ENCODE results near the gene EYS. TPM values are rescaled to one million over a fixed set of nuclear protein-coding genes. Genes with fewer than 3 reads are reported as not detected.
"Not testable (repeated sequence)": the region's sequence is repeated elsewhere in the genome, so short reads cannot be mapped to it uniquely, and the experiment has no call there.

Gene EYS
- total RNA-seq, 1 donor from 2014 or later, result 0.69 TPM

DNA sequence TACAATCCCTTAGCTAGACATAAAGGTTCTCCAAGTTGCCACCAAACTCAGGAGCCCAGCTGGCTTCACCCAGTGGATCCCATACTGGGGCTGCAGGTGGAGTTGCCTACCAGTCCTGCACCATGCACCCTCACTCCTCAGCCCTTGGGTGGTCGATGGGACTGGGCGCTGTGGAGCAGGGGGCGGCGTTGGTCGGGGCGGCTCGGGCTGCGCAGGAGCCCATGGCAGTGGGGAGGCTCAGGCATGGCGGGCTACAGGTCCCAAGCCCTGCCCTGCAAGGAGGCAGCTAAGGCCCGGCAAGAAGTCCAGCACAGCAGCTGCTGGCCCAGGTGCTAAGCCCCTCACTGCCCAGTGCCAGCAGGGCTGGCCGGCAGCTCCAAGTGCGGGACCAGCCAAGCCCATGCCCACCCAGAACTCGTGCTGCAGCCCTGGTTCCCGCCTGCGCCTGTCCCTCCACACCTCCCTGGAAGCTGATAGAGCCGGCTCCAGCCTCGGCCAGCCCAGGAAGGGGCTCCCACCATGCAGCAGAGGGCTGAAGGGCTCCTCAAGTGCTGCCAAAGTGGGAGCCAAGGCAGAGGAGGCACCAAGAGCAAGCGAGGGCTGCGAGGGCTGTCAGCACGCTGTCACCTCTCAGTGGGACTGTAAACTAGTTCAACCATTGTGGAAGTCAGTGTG is 1159.3 kb downstream of the EYS start:
- DNase-seq, result no peak

DNA sequence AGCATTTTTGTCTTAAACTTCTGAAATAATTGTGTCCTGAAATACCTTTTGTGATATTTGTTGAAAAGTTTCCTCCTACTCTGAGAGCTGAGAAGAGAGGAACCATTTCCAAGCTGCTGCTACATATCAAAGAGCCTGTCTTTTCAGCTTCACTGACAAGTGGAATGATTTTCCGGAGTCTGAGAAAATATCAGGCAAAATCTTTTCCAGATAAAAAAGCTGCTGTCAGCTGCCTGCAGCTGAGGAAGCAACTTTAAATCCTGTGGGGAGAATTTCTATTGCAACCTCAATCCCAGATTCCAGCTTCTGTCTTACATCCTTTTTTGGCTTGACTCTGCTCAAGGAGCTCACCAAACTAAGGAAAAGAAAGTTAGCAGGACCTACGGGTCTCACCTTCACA is 1167.1 kb downstream of the EYS start:
- no peak for DNase-seq

DNA sequence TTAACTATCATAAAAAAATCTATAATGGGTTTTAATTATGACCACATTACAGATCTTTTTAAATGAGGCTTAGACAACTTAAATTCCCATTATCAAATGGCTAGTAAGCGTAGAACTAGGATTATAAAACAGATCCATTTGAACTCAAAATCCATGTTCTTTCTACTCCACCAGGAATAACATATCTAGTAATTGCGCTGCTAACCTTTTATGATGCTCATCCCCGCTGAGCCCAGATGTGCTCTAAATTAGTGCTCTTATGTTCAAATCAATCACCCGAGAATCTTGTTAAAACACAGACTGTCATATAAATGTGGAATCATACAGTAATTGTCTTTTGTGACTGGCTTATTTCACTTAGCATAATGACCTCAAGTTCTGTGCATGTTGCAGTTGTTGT is 1168.3 kb downstream of the EYS start:
- no peak for DNase-seq

DNA sequence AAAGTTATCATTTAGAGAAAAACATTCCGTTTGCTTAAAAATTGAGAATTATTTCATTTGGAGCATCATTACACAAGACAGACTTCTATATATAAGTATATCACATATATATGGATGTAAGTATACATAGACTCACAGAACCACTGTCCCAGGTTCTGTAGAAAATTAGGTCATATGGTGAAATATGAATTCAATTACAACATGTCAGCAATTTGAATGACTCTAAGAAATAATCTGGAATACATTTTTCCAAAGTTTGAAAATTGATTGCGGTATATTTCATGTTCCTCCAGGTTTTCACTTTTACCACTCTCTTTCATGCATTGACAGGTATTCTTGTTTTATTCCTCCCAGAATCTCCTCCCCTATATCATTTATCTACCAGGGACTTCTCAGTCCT is 1179.1 kb downstream of the EYS start:
- no peak for DNase-seq

DNA sequence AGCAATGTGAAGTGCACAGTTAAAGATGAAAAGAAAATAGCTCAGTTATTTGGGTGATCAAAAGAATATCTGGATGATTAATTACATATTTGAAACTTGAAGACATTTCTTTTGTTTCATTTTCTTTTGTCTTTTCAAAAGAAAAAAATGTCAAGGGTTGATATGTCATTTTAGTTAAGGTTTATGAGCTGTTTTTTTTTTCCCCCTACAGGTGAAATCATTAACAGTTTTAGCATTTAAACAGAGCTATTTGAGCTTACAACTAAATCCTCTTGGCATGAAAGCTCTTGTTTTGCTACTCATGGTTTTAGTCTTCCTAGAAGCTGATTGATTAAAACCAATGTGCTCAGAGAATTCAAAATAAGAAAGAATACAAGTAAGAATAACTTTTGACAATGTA is 1184.2 kb downstream of the EYS start:
- no peak for DNase-seq

DNA sequence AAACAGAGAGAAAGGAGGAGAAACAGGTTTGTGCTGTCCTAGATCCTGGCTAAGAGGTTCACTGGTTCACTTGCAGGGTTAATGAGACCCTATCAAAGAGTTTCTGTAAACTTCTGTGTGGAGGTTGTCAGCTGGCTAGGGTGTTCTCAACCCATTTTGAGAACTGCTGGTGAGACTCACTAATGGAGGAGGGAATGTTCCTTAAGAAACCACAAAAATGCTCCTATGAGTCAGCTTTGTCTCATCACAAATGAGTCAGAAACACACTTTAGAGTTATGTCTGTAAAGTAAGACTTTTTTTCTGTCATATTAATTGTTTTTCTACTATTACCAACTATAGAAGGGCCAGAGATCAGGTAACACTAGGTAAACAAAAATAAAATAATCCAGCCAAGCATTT is 1187.0 kb downstream of the EYS start:
- no peak for DNase-seq

DNA sequence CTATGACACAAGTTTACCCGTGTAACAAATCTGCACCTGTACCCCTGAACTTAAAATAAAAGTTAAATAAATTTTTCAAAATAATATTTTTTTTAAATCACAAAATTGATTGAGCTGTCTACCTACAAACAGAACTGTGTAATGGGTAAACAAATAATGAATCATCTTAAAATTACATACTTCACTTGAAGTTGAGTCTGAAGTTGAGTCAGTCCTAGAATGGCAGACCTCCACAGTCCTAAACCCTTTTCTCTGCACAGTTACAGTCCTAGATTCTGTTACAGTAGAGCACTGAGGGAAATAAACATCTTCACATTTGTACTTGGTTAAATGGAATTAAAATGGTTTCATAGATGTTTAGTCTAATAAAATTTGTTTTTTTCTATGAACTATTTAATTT is 1190.6 kb downstream of the EYS start:
- no peak for DNase-seq

DNA sequence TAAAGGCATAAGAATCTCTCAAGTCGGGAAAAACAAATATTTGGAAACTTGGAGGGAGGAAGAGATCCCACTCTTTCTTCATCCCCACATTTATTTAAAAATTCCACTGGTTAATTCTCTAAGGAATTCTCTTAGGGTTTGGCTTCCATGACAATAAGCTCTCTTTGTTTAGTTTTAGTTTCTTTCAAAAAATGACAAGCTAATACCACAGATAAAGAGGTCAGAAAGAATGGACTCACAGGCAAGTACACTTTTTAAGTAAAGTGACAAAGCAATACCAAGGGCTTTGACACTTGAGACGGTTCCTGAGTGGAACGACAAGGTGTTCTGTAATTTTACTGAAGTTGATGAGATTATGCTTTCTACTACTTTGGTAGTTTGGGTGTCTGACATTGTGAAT is 1199.4 kb downstream of the EYS start:
- no peak for DNase-seq

DNA sequence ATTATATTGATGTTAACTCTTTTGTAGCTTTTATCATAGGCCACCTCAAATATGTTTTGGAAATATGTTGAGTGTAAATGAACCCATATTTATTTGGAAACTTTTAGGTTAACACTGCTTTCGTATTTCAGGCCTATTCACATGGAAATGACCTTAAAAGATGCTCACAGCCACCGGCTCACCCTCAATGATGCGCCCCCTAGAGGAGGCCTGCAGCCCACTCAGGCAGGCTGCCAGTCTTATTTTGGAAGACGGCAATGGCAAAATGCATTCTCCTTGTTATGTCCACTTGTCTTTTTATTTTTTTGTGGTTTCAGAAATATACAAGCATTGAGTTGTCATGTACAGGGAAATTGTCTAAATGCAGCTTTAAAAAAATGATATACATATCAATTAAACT is 1201.7 kb downstream of the EYS start:
- DNase-seq, result no peak

DNA sequence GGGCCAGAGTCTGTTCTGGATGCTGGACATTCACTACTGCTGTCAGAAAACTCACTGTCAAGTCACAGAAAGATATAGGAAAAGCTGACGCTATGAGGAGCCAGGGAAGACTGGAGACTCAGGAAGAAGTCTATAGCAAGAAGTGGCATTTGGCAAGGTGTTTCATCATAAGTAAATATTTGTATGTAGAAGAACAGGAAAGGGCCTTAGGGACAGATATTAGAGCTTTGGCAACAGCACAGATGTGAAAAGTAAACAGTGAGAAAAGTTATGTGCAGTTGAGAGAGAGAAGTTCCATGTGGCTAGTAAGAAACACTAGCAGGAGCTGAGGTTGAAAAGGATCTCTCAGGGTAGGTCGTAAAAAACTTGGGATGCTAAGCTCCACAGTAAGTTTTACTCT is 1202.5 kb downstream of the EYS start:
- no peak for DNase-seq

DNA sequence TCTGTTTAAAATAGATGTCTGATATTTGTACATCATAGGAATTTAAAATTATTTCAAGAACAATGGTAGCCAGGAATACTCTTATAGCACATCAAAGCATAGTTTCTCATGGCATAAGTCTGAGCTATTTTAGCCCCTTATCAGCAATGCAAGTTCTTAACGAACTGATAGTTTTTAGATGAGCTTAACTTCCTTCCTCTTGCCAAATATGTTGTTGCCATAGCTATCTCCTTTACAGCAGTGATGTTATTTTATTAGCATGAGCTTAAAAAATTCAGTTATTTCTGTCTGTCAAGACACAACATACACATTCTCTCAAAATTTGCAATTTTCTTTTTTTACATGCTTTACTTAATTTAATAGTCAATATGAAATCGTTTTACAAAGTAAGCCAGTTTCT is 1204.2 kb downstream of the EYS start:
- no peak for DNase-seq

DNA sequence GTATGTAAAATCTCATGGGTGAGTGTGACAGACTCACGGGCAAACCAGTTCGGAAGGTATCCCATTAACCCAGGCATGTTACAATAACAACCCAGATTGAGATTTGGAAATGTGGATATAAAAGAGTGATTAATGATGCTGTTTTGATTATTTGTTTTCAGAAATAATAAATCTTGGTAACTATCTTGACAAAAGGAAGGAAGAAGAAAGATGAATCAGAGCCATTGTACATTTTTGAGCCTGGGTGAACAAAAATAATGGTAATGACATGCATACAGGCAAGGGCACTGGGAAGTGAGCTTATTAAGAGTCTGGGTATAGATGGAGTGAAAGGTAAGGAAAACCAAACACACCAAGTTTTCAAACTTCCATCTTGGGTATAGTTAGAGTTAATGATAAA is 1209.4 kb downstream of the EYS start:
- DNase-seq, result no peak

DNA sequence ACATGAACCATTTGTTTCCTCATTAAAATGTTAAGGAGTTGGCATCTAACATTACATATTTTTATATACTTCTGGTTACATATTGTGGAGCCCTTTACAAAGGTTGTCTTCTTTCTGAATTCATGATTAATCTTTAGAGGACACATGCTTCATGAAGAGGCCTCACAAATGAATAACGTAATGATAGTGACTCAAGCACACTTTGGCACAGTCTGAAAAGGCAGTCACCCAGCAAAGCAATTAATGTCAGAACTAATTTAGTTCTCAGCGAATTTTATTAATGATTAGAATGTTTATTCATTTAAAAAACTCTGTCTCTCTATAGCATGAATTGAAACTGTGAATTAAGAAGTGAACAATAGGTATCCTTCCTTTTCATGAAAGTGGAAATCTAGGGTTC is 1217.3 kb downstream of the EYS start:
- DNase-seq, result no peak

DNA sequence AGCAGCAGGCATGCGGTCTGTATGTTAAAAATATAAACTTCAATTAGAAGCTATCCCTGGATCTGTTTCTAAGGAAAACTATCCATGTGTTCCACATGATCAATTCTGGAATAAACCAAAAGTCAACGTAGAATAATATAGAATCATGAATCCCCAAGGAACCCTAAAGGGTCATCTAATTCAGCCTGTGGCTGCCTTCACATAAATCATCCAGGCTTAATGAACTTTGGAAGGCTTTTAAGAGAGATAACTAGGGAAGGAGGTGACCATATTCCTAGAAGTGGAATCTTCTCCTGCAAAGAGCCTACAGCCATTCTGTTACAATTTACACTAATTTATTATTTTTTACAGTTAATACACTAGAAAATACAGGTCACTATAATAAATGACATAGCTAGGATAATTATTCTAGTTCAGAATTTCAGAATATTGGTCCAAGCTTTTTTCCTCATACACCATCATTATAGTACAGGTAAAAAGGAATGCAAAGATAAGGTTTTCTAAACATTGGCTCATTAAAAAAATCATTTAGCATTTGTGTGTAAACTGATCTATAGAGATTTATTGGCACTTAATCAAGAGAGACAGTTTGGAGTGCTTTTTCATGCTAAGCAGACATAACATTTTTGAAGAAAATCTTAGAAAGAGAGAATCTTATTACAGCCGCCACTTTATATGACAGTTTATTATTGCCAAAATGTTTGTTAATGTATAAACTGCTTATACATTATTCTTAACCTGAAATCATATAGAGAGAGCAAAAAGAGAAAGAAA is 1220.3 kb downstream of the EYS start:
- DNase-seq, result no peak

DNA sequence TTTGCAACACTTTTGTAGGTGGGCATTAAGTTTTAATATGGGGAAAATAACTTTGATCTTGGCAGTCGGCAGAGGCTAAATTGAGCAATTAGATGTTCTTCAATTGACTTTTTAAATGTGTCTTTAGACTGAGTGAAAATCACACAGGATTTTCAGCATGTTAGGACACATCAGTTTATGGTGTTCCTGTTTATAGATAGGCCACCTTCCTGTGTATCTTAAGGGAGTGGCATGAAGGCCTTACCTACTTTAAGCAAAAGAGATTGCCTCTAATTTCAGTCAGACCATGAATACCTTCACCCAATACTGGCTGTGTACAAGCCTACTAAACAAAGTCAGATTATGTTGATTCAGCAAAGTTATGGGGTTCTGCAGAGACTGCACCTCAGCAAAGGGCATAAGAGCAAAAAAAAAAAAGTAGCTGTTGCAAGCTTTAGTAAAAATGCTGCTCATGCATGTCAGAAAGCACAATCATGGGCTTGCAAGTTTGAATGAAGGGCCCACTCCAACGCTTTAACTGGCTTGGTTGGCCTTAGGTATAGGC is 1223.0 kb downstream of the EYS start:
- DNase-seq, result no peak

DNA sequence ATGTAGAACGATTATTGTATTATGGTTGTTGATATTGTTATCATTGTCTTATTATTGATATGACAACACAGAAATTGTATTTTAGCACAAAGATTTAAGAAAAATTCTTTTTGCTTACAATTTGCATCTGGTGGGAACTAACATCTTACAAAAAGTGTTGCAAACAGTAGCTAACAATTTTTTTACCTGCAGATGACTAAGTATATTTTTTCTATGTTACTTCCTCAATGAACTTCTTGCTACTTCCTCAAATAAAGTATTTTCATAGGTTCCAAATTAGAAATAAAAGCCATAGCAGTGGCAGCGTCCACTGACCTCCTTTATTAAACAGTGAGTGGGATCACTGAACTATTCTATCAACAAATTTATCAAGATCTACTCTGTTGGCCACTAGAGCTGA is 1224.4 kb downstream of the EYS start:
- no peak for DNase-seq

DNA sequence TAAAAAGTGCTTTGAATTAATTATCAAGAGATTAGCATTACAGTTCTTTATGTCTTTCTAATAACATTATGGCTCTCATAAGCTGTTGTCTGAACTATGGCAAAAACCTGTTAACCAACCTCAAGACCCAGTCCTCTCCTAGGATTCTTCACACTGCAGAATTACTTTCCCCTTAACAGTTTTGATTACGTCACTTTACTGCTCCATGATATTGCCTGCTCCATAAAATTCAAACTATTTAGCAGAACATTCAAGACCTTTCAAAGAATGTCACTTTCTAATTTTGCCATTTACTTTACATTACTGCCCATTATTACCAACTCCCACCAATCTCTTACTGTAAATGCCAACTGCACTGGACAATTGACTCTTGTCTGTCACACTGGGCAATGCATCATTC is 1227.9 kb downstream of the EYS start:
- no peak for DNase-seq

DNA sequence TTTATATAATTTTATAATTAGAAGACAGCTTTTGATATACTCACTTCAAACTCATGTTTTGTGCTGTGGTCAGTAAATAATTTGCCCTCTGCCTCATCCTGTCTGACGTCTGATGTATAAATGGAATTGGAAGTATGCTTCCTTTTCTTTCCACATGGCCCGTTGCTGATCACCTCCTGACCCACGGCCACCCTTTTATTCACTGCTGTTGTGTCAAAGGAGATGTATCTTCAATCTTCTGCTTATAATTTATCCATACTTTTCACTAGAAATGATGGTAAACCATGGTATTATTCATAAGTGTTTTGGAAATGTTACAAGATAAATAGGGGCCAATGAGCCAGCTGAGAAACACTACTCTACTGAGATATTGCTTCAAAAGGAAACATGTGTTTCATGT is 1229.6 kb downstream of the EYS start:
- DNase-seq, result no peak

DNA sequence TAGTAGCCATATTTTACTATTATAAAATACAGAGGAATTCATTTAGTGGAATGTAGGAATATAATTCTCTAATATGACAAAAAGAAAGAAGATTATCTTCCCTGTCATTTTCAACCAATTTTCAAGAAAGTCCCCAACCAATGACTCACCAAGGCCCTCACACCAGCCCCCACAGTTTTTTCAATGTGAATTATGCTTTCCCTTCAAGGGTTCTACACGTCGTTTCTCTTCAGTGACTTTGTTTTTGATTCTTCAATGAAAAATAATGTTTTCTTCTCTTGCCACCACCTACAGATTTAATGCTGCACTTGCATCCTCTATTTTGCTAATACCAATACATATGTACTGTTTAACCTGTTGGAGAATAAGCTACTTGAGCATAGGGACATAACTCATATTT is 1230.1 kb downstream of the EYS start:
- DNase-seq, result no peak

DNA sequence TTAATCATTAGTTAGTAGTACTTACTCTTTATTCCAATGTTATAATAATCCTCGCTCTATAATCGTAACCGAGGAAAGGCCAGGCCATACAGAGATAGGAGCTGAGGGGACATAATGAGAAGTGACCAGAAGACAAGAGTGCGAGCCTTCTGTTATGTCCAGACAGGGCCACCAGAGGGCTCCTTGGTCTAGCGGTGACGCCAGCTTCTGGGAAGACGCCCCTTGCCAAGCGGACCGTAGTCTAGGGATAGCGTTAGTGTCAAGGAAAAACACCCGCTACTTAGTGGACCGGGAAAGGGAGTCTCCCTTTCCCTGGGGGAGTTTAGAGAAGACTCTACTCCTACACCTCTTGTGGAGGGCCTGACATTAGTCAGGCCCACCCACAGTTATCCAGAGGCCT is 1237.6 kb downstream of the EYS start:
- DNase-seq, result not testable (repeated sequence)

DNA sequence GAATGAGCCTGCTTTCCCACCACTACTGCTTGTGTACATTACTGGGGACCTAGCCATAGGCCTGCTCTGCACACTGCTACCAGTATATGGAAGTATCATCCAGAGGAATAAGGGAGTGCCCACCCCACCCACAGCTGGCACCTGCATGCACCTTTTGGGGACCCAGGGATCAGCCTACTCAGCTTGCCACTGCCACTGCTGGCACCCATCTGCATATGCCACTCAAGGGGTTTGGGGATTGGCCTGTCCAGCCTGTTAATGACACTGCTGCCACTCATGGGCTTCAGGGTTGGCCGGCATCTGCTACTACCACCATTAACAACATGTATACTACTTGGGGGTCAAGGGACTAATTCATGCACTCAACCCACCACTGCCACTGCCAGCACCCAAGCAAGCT is 1239.4 kb downstream of the EYS start:
- DNase-seq, result no peak

DNA sequence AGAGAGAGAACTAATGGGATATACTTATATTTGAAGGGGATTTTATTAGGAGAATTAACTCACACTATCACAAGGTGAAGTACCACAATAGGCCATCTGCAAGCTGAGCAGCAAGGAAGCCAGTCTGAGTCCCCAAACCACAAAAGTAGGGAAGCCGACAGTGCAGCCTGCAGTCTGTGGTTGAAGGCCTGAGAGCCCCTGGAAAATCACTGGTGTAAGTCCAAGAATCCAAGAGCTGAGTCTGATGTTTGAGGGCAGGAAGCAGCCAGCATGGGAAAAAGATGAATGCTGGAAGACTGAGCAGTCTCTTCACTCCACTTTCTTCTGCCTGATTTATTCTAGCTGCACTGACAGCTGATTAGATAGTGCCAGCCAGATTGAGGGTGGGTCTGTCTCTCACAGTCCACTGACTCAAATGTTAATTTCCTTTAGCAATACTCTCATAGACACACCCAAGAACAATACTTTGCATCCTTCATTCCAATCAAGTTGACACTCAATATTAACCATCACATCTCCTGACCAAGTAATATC is 1247.5 kb downstream of the EYS start:
- DNase-seq, result no peak

DNA sequence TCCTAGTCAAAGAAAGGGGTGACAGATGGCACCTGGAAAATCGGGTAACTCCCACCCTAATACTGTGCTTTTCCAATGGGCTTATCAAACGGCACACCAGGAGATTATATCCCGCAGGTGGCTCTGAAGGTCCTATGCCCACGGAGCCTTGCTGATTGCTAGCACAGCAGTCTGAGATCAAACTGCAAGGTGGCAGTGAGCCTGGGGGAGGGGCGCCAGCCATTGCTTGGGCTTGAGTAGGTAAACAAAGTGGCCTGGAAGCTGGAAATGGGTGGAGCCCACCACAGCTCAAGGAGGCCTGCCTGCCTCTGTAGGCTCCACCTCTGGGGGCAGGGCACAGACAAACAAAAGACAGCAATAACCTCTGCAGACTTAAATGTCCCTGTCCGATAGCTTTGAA is 1258.9 kb downstream of the EYS start:
- DNase-seq, result not testable (repeated sequence)

DNA sequence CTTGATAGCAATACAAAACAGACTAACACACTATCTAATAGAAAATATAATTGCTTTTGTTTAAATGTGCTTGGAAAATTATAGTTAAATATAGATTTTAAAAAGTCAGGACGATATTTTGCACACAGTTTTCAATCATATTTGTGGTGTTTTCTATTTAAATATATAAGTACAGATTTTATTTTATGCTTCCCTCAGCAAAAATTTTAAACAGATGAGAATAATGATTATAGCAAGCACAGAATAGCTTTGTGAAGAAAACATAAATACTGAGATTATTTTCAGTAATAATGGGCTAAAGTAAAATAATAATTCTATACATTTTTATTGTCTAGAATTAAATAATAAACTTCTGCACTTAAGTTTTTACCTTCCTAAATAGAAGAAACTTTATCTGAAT is 1262.0 kb downstream of the EYS start:
- no peak for DNase-seq
